Amniotic epithelial cell (primary cell): Measurements from ENCODE around the gene CRYBA2.

Source experiments
- DNase-seq: peaks from one replicate; pipeline ENCODE4 v3.0.0-alpha.2; 2010; ENCODE audit warnings: low read depth

Gene CRYBA2

GRCh38 chr2:219023045-219023605 lies 29.9 kb upstream of the CRYBA2 start:
- no peak for DNase-seq

- DNase-seq = no peak
These were observed 29.4 kb upstream of the CRYBA2 start for GRCh38 chr2:219022616-219023015.

GRCh38 chr2:219022041-219022440 lies 28.8 kb upstream of the CRYBA2 start:
- no peak for DNase-seq

GRCh38 chr2:219021591-219021990 lies 28.4 kb upstream of the CRYBA2 start:
- DNase-seq = no peak

GRCh38 chr2:219020604-219021365 lies 27.6 kb upstream of the CRYBA2 start:
- no peak for DNase-seq

GRCh38 chr2:219019436-219019835 lies 26.2 kb upstream of the CRYBA2 start:
- DNase-seq = no peak

GRCh38 chr2:219018726-219019125 lies 25.5 kb upstream of the CRYBA2 start:
- DNase-seq = no peak

- no peak for DNase-seq
These were observed 25.1 kb upstream of the CRYBA2 start for GRCh38 chr2:219018286-219018685.

GRCh38 chr2:219017201-219017931 lies 24.1 kb upstream of the CRYBA2 start:
- no peak for DNase-seq

GRCh38 chr2:219016721-219017120 lies 23.5 kb upstream of the CRYBA2 start:
- DNase-seq = no peak

- no peak for DNase-seq
These were observed 17.7 kb upstream of the CRYBA2 start for GRCh38 chr2:219010873-219011272.

GRCh38 chr2:219010162-219010756 lies 17.0 kb upstream of the CRYBA2 start:
- DNase-seq = no peak

GRCh38 chr2:219009294-219009693 lies 16.1 kb upstream of the CRYBA2 start:
- DNase-seq = no peak

- DNase-seq = no peak
These were observed 10.8 kb upstream of the CRYBA2 start for GRCh38 chr2:219003979-219004378.

GRCh38 chr2:219003267-219003634 lies 10.0 kb upstream of the CRYBA2 start:
- DNase-seq = no peak

GRCh38 chr2:219002395-219003266 lies 9.4 kb upstream of the CRYBA2 start:
- DNase-seq = peak; percentile 15

- DNase-seq = no peak
These were observed 8.6 kb upstream of the CRYBA2 start for GRCh38 chr2:219001577-219002394.

- DNase-seq = no peak
These were observed 7.9 kb upstream of the CRYBA2 start for GRCh38 chr2:219001100-219001576.

GRCh38 chr2:219000569-219000960 lies 7.3 kb upstream of the CRYBA2 start:
- no peak for DNase-seq

- DNase-seq = no peak
These were observed 6.8 kb upstream of the CRYBA2 start for GRCh38 chr2:218999881-219000568.
